ENCODE measurements around the gene TAAR1.
"Not testable (repeated sequence)": the region's sequence is repeated elsewhere in the genome, so short reads cannot be mapped to it uniquely, and the experiment has no call there.

TAAR1 gene, protein sequence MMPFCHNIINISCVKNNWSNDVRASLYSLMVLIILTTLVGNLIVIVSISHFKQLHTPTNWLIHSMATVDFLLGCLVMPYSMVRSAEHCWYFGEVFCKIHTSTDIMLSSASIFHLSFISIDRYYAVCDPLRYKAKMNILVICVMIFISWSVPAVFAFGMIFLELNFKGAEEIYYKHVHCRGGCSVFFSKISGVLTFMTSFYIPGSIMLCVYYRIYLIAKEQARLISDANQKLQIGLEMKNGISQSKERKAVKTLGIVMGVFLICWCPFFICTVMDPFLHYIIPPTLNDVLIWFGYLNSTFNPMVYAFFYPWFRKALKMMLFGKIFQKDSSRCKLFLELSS

DNA sequence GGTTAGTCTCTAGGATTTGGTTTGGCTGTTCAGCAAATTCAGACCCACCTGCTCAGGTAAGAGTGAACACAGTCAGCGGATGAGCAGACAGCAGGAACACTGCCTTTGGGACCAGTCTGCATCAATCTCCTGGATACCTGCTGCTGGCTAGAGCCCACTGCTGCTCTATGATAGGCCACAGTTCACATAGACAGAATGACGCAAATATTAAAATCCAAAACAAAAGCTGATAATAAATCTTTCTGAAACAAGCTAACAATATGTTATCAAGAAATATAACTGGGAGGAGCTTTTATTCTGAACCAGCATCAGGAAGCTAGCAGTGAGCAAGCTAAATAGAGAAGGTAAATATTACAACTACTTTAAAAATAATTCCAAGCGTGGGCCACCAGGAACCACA is at the start of gene TAAR1:
Gene TAAR1, minus strand, starts transcription at position 101 of the 400 bp plus-strand sequence. CDS start 13,179 bp downstream, outside the sequence.
- in situ Hi-C loops (cut with MboI; ENCODE audit: low pct_unique_long_range_greater_than_20kb, low sequenced_read_pairs), result loop anchor here (25.0 kb wide), 1 partner anchor 128 kb away; the partner anchor contains the start of gene SLC18B1

DNA sequence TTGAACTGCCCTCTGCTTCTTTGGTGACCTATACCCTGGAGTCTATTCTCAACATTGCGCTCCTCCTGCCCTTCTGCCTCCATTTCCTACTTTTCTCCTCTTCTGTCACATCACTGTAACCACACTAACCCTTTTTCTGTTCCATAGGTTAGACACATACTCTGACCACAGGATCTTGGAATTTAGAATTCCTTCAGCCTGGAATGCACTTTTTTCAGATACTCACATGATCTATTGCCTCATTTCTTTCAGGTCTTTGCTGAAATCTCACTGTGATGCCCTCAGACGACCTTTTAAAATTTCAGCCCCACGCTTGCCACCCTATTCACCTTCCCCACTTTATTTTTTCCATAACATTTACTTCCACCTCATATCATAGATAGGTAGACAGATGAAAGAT is 49.8 kb upstream of the TAAR1 start:
- in situ Hi-C loops (cut with MboI; ENCODE audit: low pct_unique_long_range_greater_than_20kb, low sequenced_read_pairs), result no loop called here
- DNase-seq, result no peak

More for the DNA sequence above, at the start of gene TAAR1:
- no peak for DNase-seq

DNA sequence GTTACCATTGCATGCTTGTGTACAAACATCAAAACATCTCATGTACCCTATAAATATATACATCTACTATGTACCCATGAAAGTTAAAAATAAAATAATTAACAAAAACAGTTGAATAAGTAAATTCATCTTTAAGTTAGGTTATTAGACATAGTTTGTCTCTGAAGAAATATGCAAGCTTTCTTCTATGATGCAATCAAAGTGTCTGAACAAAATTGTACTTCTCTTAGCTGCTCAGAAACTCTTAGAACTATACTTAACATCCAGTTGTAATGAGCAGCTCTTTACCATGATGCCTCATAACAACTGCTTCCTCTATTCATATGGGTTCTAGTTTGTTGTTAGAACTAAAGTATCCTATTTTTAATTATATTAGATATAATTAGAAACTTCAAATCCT is 49.0 kb upstream of the TAAR1 start:
- DNase-seq, result no peak
- in situ Hi-C loops (cut with MboI; ENCODE audit: low pct_unique_long_range_greater_than_20kb, low sequenced_read_pairs), result no loop called here

DNA sequence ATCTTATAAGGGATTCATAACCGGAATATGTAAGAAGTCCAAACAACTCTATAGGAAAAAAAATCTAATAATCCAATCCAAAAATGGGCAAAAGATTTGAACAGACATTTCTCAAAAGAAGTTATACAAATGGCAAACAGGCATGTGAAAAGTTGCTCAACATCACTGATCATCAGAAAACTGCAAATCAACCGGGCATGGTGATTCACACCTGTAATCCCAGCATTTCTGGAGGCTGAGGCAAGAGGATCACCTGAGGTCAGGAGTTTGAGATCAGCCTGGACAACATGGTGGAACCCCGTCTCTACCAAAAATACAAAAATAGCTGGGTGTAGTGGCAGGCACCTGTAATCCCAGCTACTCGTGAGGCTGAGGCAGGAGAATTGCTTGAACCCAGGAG is 47.8 kb upstream of the TAAR1 start:
- DNase-seq; in situ Hi-C loops (cut with MboI; ENCODE audit: low pct_unique_long_range_greater_than_20kb, low sequenced_read_pairs): not testable (repeated sequence)

DNA sequence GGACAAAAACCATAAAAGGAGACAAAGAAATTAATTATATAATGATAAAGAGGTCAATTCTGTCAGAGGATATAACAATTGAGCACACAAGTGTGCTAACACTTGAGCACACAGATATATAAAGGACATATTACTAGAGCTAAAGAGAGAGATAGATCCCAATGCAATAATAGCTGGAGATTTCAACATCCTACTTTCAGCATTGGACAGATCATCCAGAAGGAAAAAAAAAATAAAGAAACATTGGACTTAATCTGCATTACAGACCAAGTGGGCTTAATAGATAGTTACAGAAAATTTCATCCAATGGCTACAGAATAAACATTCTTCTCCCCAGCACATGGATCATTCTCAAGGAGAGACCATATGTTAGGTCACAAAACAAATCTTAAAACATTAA is 45.0 kb upstream of the TAAR1 start:
- in situ Hi-C loops (cut with MboI; ENCODE audit: low pct_unique_long_range_greater_than_20kb, low sequenced_read_pairs), result no loop called here
- DNase-seq, result no peak

DNA sequence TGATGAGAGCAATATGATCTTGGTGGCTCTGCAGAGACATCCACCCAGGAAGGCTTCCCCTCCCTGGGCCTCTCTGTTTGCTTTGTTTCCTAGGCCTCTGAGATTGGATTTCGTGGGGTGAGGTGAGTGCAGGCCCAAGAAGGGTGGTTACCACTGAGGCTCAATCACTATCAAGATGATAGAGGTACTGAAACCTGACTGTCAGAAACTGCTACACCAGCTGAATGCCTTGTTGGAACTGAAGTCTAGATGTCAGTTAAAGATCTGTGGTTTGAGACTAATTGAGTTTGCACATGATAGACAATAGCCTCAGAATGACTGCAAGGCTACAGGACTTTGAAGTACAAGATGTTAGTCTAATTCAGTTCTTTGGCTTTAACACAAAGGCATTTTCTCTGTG is 39.6 kb upstream of the TAAR1 start:
- in situ Hi-C loops (cut with MboI; ENCODE audit: low pct_unique_long_range_greater_than_20kb, low sequenced_read_pairs), result no loop called here
- DNase-seq, result no peak

DNA sequence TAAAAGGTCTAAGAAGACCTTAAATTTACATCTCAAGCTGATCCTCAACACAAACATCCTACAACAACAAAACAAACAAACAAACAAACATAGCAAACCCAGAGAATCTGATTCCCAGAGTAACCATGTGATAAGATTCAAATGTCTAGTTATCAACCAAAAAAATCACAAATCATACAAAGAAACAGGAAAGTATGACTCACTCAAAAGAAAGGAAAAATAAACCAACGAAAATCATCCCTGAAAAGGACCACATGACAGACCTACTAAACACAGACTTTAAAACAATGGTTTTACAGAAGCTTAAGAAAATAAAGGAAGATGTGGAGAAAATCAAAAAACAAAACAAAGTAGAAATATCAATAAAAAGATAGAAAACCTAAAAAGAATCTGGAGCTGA is 36.8 kb upstream of the TAAR1 start:
- no peak for DNase-seq
- in situ Hi-C loops (cut with MboI; ENCODE audit: low pct_unique_long_range_greater_than_20kb, low sequenced_read_pairs), result no loop called here

DNA sequence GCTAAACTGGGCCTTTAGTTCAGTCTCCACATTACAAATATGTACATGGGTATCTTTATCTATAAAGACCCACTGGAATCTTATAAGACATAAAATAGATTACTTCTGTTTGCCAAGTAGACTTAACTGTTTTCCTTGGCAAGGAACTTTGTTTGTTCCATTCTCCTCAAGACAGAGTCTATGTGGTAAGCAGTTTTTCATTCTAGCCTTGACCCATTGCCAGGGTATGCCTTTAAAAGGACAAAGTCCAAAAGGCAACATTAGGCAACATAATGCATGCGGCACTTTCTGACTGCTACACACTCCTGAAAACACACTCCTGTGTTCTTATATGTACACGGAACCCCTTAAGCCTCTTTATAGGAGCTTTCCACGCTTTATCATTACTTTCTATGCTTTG is 34.5 kb upstream of the TAAR1 start:
- no peak for DNase-seq
- in situ Hi-C loops (cut with MboI; ENCODE audit: low pct_unique_long_range_greater_than_20kb, low sequenced_read_pairs), result no loop called here

DNA sequence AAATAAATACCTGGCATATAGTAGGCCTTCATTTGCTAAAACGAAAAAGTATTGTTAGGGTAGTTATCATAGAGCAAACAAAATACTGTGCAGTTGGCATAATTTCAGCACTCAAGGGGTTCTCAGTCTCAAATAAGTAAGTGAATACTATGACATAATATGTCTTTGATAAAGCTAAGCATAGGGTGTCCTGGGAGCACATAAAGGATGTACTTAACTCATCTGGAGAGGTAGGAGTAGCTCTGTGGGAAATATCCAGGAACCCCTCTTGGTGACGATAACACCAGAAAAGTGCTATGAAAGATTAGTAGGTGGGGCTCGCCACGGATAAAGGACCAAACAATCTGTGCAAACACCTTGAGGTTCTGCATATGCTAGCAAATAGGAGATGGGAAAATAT is 31.7 kb upstream of the TAAR1 start:
- in situ Hi-C loops (cut with MboI; ENCODE audit: low pct_unique_long_range_greater_than_20kb, low sequenced_read_pairs), result no loop called here
- DNase-seq, result no peak

DNA sequence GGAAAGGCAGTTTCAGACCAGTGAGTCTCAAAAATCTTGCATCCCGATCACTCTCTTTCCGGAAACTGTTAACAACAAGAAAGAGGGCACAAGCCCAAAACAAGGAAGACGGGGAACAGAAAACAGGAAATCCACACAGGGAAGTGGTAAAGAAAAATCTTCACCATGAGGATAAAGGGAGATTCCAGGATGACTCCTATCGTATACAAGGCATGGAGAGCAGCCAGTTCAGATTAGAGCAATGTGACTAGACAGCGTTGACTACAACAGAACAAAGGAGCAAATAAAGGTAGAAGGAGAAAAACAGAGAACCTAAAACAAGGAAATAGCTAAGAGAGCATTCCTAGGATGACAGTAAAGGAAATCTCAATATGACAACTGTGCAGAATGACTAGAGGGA is 28.3 kb upstream of the TAAR1 start:
- in situ Hi-C loops (cut with MboI; ENCODE audit: low pct_unique_long_range_greater_than_20kb, low sequenced_read_pairs), result no loop called here
- no peak for DNase-seq

DNA sequence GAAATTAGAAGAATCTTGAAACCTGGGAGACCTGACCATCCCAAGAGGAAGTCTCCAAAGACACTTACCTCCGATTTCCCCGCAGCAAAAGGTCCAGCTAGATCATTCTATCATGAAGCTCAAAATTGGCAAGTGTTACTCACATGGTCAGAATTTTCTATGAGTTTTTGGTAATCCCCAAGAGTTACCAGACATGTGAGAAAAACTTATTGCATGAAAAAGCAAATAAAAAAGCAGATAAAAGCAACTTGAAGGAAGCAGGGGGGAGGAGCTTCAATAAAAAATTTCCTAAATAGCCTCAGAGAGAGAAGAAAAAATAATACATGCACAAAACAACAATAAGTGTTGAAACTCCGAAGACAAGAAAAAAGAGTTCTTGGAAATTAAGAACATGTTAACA is 27.5 kb upstream of the TAAR1 start:
- no peak for DNase-seq
- in situ Hi-C loops (cut with MboI; ENCODE audit: low pct_unique_long_range_greater_than_20kb, low sequenced_read_pairs), result no loop called here

DNA sequence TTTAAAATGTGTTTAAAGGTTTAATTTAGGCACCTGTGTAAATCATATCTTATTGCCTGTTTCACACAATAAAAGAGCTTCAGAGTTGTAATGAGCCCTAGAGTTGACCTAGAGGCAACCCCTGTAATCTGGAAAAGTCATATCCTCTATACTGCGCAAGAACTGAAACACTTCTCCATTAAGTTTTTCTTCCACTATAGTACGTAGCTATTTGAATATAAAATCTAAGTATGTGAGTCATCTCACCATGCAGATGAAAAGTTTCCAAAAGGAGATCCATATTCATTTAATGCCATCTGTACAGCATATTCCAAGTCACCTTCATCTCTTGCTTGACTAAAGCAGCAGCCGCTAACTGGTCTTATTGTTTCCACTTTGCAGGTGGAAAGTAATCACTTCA is 26.0 kb upstream of the TAAR1 start:
- in situ Hi-C loops (cut with MboI; ENCODE audit: low pct_unique_long_range_greater_than_20kb, low sequenced_read_pairs), result no loop called here
- DNase-seq, result no peak

DNA sequence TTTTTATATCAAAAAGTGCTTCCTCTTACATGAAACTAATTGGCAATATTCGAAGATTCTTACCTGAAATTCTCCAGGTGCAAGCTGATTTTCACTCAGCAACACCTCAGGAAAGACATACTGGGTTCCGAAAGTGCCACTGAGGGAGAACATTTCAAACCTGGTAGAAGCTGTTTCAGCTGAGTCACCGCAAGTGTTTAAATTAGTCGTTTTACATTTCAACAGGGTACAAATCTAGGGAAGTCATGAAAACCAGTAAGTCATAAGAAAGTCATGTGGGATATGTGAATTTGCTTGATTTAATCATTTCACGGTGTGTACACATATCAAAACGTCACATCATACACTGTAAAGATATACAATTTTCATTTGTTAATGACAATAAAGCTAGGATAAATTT is 25.3 kb upstream of the TAAR1 start:
- in situ Hi-C loops (cut with MboI; ENCODE audit: low pct_unique_long_range_greater_than_20kb, low sequenced_read_pairs), result no loop called here
- DNase-seq, result no peak

DNA sequence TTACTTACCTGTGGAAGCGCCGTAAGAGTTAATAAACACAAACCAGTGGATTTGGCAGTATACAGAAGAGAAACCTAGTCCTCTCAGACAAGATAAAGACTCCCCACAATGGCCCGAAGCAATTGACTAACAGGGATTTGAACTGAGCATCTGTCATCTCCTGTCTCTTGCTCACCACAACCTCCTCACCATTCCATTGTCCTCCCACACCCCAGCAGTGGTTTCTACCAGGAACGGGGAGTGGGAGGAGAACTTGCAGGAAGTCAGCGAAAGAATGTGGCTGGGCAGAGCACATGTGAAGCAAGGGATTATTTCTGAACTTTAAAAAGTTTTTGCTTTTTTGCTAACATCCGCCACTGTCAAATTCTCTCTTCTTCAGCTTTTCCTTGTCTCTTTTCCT is 24.6 kb upstream of the TAAR1 start:
- in situ Hi-C loops (cut with MboI; ENCODE audit: low pct_unique_long_range_greater_than_20kb, low sequenced_read_pairs), result no loop called here
- peak; percentile 83 for DNase-seq

DNA sequence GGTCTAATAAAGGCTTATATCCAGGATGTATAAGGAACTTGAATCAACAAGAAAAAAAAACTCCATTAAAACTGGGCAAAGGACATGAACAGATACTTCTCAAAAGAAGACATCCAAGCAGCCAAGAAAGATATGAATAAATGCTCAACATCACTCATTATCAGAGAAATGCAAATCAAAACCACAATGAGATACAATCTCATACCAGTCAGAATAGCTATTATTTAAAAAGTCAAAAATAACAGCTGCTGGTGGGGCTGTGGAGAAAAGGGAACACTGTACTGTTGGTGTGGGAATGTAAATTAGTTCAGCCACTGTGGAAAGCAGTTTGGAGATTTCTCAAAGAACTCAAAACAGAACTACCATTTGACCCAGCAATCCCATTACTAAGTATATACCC is 20.1 kb upstream of the TAAR1 start:
- DNase-seq, result peak; percentile 20
- in situ Hi-C loops (cut with MboI; ENCODE audit: low pct_unique_long_range_greater_than_20kb, low sequenced_read_pairs), result not testable (repeated sequence)

DNA sequence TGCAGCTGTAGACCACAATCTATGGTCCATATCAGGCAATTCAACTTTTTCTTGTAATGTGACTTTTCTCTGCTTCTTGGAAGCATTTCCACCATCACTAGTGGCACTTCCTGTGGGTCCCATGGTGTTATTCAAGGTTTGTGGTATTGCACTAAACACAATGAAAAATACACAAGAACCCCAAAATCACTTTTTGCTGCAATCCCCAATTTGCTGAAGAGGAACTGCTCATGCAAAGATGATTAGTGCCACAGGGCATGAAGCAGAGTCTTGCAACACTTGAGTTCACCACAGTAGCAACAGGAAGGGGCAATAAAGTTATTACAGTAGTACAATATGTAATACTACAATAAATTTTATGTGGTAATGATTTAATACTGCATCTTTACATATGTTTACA is 16.8 kb upstream of the TAAR1 start:
- in situ Hi-C loops (cut with MboI; ENCODE audit: low pct_unique_long_range_greater_than_20kb, low sequenced_read_pairs), result no loop called here
- peak; percentile 32 for DNase-seq

DNA sequence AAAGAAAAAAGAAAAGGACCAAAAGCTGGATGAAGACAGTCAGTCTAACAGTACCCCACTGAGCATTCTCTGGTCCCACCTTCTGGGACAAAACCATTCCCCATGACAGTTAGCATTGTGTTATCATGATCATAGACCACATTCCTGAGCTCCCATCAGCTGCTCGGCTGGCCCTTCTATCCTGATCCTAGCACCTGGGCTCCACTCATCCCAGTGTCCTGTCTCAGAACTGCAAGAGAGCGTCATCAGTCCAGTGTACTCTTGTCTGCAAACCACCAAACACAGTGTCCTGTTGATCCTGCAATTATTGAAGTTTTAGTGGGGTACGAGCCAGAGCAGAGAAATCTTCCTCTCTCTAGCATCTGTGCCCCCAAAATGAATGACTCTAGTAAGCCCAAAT is 16.0 kb upstream of the TAAR1 start:
- in situ Hi-C loops (cut with MboI; ENCODE audit: low pct_unique_long_range_greater_than_20kb, low sequenced_read_pairs), result no loop called here
- no peak for DNase-seq

DNA sequence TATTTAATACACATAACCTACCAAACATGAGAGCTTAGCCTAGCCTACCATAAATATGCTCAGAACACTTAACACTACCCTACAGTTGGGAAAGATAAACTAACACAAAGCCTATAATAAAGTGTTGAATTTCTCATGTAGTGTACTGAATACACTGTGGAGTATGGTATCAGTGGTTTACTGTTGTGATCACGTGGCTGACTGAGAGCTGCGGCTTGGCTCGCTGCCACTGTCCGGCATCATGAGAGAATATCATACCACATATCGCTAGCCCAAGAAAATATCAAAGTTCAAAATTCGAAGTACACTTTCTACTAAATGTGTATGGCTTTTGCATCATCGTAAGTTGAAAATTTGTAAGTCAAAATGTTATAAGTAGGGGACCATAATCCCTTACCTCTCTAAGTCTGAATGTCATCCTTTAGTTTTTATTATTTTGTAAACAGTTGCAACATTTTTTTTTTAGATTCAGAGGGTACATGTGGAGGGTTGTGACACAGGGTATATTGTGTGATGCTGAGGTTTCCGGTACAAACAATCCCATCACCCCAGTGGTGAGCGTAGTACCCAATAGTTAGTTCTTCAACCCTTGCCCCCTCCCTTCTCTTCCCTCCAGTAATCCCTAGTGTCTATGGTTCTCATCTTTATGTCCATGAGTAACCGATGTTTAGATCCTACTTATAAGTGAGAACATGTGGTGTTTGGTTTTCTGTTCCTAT is 14.6 kb upstream of the TAAR1 start:
- DNase-seq, result peak; percentile 34
- in situ Hi-C loops (cut with MboI; ENCODE audit: low pct_unique_long_range_greater_than_20kb, low sequenced_read_pairs), result loop anchor here (25.0 kb wide), 1 partner anchor 114 kb away; the partner anchor contains the start of gene SLC18B1

DNA sequence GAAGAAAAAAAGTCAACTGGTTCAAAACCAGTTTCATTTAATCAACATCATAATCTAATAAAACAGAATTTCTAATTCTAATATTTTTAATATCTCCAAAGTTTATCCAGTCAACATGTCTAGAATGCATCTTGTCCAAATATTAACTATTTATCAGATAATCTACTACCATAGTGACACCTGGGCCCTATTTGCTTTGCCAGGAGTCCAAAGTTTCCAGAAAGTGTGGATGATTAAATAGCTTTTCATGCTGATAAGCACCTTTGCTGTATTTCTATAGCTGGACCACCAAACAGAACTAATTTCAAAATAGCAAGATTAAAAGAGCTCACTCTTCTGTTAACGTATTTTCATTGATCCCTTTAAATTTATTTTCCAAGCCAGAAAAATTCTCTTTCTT is 12.3 kb upstream of the TAAR1 start:
- DNase-seq, result no peak
- in situ Hi-C loops (cut with MboI; ENCODE audit: low pct_unique_long_range_greater_than_20kb, low sequenced_read_pairs), result loop anchor here (25.0 kb wide), 1 partner anchor 116 kb away; the partner anchor contains the start of gene SLC18B1

DNA sequence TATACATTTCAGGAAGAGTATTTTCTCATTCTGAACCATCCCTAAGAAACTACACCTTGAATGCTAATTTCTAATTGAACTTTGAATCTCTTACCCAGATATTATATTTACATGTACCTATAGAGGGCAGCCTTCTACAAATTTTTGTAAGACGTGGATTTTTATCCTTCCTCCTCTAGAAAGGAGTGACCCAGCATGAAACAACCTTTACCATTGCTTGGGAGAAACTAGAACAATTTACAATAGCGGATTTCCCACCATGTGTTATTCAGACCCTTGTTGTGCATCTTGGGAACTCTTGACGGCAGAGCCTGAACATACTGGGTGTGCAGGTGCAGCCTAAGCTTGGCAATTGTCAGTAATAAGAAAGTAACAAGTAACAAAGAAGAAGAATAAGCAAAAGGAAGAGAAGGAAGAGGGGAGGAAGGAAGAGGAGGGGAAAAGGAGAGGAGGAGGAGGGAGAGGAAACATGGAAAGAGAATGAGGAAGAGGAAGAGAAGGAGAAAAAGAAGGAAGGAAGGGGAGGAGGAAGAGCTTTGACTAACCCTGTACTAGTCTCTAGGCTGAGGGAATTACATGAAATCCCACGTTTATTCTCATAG is 10.8 kb upstream of the TAAR1 start:
- DNase-seq, result peak; percentile 76
- in situ Hi-C loops (cut with MboI; ENCODE audit: low pct_unique_long_range_greater_than_20kb, low sequenced_read_pairs), result loop anchor here (25.0 kb wide), 1 partner anchor 118 kb away; the partner anchor contains the start of gene SLC18B1
